Mononuclear cell (primary cell): Measurements from ENCODE around the gene DTYMK. TPM values are rescaled to one million over a fixed set of nuclear protein-coding genes. Genes with fewer than 3 reads are reported as not detected.

Experiments
- H3K27me3 ChIP-seq: 2 replicates; pipeline ENCODE4 v1.6.0; 2011; ENCODE audit warnings: low read length, control low read depth; ENCODE audit not compliant: insufficient read depth
- H3K4me1 ChIP-seq: 2 replicates; pipeline ENCODE4 v1.5.1; 2011; ENCODE audit warnings: mild to moderate bottlenecking, low read length, control low read depth; ENCODE audit not compliant: insufficient read depth
- H3K4me3 ChIP-seq: 2 replicates; pipeline ENCODE4 v1.5.1; 2011; ENCODE audit warnings: mild to moderate bottlenecking, low read length, moderate library complexity
- H3K9me3 ChIP-seq: 2 replicates; pipeline ENCODE4 v1.5.1; 2011; ENCODE audit warnings: low read depth, mild to moderate bottlenecking, control low read depth, low read length
- total RNA-seq: library from RNA; depleted of rRNA; stranded (reverse); fragments of >200 nt; gene quantifications from one replicate; pipeline ENCODE4 v1.2.3, GENCODE V29; 2012

DTYMK gene
- total RNA-seq, 1 donor, result 2.9 TPM

DNA sequence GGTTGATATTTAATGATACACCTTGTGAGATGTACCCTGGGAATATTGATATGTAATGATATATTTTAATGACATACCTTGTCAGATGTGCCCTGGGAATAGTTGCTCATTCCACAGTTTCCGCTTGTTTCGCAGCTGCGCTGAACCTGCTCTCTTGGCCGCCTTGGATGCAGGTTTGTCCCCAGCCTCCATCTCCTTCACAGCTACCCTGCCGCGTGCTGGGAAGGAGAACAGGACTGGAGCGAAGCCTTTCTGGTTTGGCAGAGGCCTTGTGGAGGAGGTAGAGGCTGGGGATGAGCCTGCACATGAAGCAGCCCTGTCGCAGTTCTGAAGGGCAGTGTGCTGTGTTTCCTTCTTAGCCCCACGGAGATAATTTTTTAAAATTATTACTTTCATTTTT, 34.5 kb downstream of the DTYMK start:
- no peak overlapping the region for H3K4me3 ChIP-seq
- H3K9me3 ChIP-seq, result no peaks in the 10 kb centered on the region
- no peaks in the 10 kb centered on the region for H3K4me1 ChIP-seq
- no peaks in the 10 kb centered on the region for H3K27me3 ChIP-seq

GRCh38 chr2:241649927-241650326, 36.7 kb downstream of the DTYMK start:
- Histone ChIP-seq H3K4me3 (no peak overlapping the region), H3K4me1 (no peaks in the 10 kb centered on the region), H3K27me3 (no peaks in the 10 kb centered on the region), H3K9me3 (no peaks in the 10 kb centered on the region)

GRCh38 chr2:241649404-241649803, 37.2 kb downstream of the DTYMK start:
- Histone ChIP-seq H3K9me3 (no peaks in the 10 kb centered on the region), H3K4me3 (no peak overlapping the region), H3K4me1 (no peaks in the 10 kb centered on the region), H3K27me3 (no peaks in the 10 kb centered on the region)

DNA sequence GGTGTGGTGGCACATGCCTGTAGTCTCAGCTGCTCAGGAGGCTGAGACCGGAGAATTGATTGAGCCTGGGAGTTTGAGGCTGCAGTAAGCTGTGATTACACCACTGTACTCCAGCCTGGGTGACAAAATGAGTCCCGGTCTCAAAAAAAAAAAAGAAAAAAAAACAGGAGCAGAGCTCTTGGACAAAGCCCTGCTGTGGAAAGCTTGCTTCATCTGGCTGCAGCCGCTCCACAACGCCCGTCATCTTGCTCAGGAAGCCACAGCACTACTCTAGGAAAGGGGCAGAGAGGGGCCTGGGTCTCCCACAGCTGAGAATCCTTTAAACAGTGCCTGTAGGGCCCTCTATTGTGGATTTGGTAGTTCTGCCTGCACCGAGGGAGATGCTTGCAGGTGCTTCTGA, 38.2 kb downstream of the DTYMK start:
- Histone ChIP-seq H3K4me3 (no peak overlapping the region), H3K27me3 (no peaks in the 10 kb centered on the region), H3K4me1 (no peaks in the 10 kb centered on the region)

GRCh38 chr2:241645915-241646645, 40.5 kb downstream of the DTYMK start:
- H3K9me3 ChIP-seq, result no peaks in the 10 kb centered on the region
- no peaks in the 10 kb centered on the region for H3K4me1 ChIP-seq
- H3K4me3 ChIP-seq, result no peak overlapping the region
- H3K27me3 ChIP-seq, result no peaks in the 10 kb centered on the region

More for the DNA sequence above, 38.2 kb downstream of the DTYMK start:
- no peaks in the 10 kb centered on the region for H3K9me3 ChIP-seq

DNA sequence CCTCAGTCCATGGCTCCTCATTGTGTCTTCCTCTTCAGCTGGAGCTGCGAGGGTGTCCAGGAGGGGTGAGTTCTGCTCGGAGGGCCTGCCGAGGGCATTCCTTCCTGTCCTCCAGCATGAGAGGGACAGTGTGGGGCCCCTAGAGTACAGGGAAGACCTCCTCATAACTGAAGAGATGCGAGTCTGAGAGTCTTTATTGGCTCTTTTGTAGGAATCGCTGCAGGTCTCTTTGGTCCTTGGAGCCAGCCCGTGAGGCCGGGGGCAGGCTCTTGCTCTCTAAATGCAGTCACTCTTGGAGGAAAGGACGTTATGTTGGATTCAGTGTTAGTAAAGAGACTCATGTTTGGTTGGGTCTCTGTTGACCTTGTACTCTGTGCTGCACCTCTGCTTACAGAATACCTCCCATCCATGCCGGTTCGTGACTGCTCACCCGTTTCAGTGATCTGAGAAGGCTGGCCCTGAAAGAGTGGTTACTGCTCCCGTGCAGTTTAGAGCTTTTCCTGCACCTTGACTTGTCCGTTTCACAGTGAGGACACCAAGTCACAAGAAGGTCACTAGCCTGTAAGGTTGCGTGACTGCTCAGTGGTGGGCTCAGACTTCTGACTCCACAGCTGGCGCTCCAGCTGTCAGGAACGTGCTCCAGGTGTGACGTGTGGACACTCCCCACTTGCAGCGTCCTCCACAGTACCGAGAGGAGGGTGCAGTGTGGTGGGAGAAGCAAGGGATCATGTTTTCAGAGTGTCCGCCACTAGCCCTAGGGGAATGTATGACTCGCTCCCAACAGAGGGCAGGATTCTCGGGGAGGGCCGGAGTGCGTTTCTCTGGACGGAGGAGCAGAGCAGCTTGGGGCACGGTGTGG, 41.3 kb downstream of the DTYMK start:
- Histone ChIP-seq H3K27me3 (no peaks in the 10 kb centered on the region), H3K4me3 (no peak overlapping the region), H3K9me3 (no peaks in the 10 kb centered on the region), H3K4me1 (no peaks in the 10 kb centered on the region)

DNA sequence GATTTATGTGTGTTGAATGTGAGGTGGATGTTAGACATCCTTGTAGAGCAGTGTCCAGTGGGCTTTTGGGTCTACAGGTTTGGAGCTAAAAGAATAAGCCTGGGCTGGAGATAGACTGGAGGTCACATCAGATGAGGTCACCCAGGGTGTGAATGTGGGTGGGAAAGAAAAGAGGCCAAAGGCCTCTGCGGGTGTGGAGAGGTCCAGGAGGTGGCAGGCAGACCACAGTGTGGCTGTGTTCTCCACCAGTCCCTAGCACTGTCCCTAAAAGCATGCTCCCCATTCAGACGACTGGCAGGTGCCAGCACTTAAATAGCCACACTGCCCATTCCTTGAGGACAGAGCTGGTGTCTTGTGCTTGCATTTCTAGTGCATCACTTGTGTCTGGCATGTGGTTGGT, 45.0 kb downstream of the DTYMK start:
- Histone ChIP-seq H3K4me3 (no peak overlapping the region), H3K27me3 (no peaks in the 10 kb centered on the region), H3K9me3 (no peaks in the 10 kb centered on the region), H3K4me1 (peaks cover 20% of the 10 kb centered on the region)

GRCh38 chr2:241640165-241640795, 46.3 kb downstream of the DTYMK start:
- Histone ChIP-seq H3K4me3 (no peak overlapping the region), H3K9me3 (no peaks in the 10 kb centered on the region), H3K27me3 (no peaks in the 10 kb centered on the region), H3K4me1 (peaks cover 32% of the 10 kb centered on the region)

DNA sequence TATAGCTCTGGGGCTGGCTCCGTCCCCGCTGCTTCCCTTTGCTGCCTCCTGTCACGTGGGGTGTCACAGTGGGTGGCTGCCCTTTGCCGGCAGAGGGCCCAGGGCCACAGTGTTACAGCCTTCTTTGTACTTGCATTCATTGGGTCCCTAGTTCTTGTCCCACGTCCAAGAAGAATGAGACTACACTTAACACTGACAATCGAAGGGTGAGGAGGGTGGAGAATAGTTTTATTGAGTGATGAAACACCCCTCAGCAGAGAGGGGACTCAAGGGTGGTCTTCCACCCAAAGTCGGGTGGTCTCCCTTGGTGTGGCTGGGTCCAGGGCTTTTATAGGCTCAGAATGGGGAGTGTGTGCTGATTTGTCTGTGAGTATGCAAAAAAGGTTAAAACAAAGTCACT, 47.2 kb downstream of the DTYMK start:
- Histone ChIP-seq H3K27me3 (no peaks in the 10 kb centered on the region), H3K4me3 (no peak overlapping the region), H3K4me1 (peaks cover 32% of the 10 kb centered on the region), H3K9me3 (no peaks in the 10 kb centered on the region)

DNA sequence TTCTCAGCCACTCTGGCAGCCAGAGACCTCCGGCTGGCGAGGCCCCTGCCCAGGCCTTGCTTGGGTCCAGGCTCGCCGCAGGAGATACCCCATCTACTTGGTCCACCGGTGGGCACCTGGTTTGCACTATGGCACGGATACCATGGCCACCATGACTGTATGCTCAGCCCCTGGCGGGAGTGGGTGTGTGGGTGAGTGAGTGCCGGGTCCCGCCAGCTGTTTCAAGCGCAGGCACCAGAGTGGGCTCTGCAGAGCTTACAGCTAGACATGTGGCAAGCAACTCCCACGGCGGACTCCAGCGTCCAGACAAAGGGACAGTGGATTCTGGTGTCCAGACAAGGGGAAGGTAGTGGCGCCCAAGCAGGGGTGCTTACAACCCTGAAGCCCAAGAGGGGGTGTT, 47.7 kb downstream of the DTYMK start:
- Histone ChIP-seq H3K4me3 (no peak overlapping the region), H3K27me3 (no peaks in the 10 kb centered on the region), H3K9me3 (no peaks in the 10 kb centered on the region), H3K4me1 (peaks cover 32% of the 10 kb centered on the region)

DNA sequence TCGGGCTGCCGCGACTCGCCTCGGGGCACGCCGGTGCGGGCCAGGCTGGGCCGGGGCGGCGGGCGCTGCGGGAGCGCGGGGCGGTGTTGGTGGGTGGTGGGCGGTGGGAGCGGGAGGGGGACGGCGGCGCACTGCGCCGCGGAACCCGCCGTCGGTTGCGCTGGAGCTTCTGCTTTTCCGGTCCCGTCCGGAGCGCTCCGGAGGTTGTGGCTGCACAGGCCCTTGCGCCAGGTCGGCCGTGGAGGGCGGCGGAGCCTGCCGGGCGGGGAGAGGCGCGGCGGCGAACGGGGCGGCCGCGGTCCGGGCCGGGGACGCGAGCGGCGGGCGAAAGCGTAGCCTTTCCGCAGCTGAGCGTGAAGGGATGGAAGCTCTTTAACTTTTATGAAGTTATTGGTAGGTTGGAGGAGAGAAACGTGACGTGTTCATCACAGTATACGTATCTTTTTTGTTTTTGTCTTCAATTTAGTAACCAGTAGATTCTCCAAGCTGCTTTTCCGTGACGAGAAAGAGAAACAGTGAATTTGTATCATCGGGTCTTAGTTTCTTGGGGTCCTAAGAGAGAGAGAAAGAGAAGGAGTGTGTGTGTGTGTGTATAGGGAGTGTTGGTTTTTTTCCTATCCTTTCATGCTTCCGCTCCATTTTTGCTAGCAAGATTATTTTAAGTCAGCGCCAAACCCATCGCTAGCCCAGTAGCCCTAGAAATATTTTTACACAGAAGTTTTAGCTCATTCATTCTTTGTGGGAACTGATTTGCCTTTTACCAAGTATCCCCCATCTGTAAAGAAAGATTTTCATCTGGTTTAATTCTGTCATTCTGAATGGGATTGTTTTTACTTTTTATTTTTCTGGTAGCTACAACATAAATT, 48.6 kb downstream of the DTYMK start:
- Histone ChIP-seq H3K27me3 (no peaks in the 10 kb centered on the region), H3K4me1 (peaks cover 32% of the 10 kb centered on the region), H3K4me3 (peak overlapping the region; percentile 93), H3K9me3 (no peaks in the 10 kb centered on the region)

DNA sequence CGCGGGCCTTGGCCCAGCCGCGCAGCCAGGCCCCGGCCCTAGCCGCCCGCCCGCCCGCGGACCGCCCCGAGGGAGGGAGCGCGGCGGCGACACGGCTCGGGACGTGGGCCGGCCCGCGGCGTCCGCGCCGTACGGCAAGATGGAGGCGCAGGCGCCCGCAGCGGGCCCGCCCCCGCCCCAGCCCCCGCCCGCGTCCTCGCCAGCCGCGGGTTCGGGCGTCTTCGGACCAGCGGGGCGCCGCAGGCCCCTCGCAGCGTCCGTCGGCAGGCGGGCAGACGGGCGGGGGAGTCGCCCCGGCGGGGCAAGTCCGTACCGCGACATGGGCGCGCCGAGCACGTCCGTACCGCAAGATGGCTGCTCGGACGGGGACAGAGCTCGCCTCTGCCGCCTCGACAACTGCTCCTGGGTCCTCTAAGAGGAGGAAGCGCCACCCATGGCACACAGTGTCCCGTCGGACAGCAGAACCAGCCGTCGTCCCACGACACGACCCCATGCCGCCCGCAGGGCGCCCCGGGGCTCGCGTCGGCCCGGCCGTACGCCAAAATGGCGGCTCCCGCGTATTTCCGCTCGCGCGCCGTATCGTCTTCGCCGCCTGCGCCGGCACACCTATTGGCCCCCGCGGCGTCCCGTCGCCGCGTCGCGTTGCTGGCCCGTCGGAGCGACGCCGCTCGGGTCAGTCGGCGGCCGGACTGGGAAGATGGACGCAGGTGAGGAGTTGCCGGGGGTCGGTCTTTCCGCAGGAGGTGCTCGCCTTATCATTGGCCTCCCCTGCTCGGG, 49.4 kb downstream of the DTYMK start, which contains the start of the genes ATG4B and THAP4:
Gene ATG4B, plus strand, starts transcription at position 676 of the 777 bp plus-strand sequence. Its CDS starts 22 bp downstream, at position 698.
Gene THAP4, minus strand, starts transcription at position 141 of the 777 bp plus-strand sequence. CDS start 141 bp downstream, outside the sequence.
- peak within 1 kb of the TSS; percentile 93 for H3K4me3 ChIP-seq
- H3K9me3 ChIP-seq, result no peaks in the 10 kb centered on the region
- H3K27me3 ChIP-seq, result no peaks in the 10 kb centered on the region
- H3K4me1 ChIP-seq, result peaks cover 32% of the 10 kb centered on the region

DNA sequence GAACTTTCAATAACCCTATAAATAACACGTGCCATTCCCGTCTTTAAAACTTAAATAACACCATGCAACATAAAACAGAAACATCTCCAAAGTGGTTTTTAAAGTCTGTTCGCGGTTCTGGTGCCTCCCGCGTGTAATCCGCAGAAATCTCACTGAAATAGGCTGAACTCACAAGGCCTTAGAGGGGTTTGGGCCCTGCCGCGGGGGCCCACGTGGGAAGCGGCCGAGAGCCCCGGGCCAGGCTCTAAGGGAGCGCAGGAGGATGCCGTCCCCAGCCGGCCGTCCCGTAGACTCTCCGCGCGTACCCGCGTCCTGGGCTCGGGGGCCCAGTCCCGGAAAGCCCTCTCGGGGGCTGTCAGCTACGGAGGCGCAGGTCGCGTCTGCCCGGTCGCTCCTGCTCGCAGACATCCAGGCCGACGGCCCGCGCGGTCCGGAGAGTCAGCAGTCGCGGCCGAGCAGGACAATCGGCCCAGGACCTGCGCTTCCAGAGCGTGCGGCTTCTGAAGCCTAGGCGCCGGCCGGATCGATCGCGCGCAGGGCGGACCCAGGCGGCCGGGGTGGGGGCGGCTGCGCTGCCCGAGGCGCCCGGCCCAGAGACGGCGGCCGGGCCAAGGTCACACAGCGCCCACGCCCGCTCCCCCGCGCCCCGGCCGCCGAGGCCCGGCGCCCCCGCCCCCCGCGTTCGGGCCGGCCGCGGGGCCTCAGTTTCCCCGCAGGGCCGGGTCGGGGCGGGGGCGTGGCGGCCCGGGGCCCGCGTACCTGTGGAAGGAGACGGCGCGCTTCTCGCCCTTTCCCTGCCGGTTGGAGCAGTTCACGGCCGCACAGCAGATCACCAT, 50.2 kb downstream of the DTYMK start:
- Histone ChIP-seq H3K4me1 (peaks cover 32% of the 10 kb centered on the region), H3K4me3 (peak overlapping the region; percentile 93), H3K27me3 (no peaks in the 10 kb centered on the region)

More for the DNA sequence above, 50.2 kb downstream of the DTYMK start:
- no peaks in the 10 kb centered on the region for H3K9me3 ChIP-seq
